UCSD-AML1 (cell line): ENCODE data around the gene INPP5A.
"Not testable (repeated sequence)": the region's sequence is repeated elsewhere in the genome, so short reads cannot be mapped to it uniquely, and the experiment has no call there.

Source experiments
- DNase-seq: peaks from one replicate; lab custom pipeline; 2025; ENCODE audit not compliant: unreplicated experiment; lab: John Stamatoyannopoulos, UW

Gene INPP5A, protein sequence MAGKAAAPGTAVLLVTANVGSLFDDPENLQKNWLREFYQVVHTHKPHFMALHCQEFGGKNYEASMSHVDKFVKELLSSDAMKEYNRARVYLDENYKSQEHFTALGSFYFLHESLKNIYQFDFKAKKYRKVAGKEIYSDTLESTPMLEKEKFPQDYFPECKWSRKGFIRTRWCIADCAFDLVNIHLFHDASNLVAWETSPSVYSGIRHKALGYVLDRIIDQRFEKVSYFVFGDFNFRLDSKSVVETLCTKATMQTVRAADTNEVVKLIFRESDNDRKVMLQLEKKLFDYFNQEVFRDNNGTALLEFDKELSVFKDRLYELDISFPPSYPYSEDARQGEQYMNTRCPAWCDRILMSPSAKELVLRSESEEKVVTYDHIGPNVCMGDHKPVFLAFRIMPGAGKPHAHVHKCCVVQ

GRCh38 chr10:132537684-132538001 lies at the start of gene INPP5A:
INPP5A (plus strand) TSS chr10:132537787; CDS start chr10:132538097, 310 bp downstream.
- no peak for DNase-seq

DNA sequence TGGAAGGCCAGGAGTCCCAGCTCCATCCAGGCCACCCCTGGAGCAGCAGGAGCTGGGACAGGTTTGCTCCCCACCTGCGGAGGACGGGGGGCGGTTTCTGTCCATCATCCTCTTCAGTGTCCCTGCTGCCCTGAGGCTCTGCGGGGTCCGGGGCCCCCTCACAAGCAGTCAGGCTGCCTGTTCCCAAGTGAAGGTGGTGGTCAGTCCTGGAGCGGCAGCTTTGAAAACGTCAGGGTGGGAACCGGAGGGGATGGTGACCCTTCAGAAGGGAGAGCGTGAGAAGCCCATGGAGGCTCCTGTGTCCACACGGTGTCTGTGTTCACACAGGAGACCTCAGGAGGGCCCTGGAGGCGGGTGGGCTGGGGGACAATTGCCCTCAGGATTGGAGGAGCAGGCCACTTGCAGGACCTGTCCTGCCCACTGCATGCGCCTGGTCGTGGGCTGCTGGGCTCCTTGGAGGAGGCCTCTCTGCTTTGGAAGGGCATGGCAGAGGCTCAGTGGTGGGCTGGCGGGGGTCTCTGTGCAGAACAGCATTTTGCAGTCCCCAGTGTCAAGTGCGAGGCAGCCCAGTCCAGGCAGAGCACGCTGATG lies 49.3 kb upstream of the INPP5A start:
- DNase-seq, result no peak

GRCh38 chr10:132489053-132489703 lies 48.4 kb upstream of the INPP5A start:
- no peak for DNase-seq

GRCh38 chr10:132489704-132490534 lies 47.7 kb upstream of the INPP5A start:
- DNase-seq, result no peak

DNA sequence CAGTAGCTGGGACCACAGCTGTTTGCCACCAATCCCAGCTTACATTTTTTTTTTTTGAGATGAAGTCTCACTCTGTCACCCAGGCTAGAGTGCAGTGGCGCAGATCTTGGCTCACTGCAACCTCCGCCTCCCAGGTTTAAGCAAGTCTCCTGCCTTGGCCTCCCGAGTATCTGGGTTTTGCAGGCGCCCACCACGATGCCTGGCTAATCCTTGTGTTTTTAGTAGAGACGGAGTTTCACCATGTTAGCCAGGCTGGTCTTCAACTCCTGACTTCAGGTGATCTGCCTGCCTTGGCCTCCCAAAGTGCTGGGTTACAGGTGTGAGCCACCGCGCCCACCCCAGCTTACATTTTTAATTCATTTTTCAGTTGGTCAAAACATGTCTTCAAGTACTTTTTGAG lies 46.1 kb upstream of the INPP5A start:
- DNase-seq, result not testable (repeated sequence)

- DNase-seq, result no peak
These were observed 45.1 kb upstream of the INPP5A start for GRCh38 chr10:132492323-132493025.

GRCh38 chr10:132493246-132493755 lies 44.3 kb upstream of the INPP5A start:
- no peak for DNase-seq

- DNase-seq, result no peak
These were observed 43.8 kb upstream of the INPP5A start for GRCh38 chr10:132493756-132494290.

- DNase-seq, result no peak
These were observed 42.5 kb upstream of the INPP5A start for GRCh38 chr10:132494866-132495630.

- DNase-seq, result no peak
These were observed 41.1 kb upstream of the INPP5A start for GRCh38 chr10:132496360-132497062.

- no peak for DNase-seq
These were observed 40.4 kb upstream of the INPP5A start for GRCh38 chr10:132497063-132497680.

DNA sequence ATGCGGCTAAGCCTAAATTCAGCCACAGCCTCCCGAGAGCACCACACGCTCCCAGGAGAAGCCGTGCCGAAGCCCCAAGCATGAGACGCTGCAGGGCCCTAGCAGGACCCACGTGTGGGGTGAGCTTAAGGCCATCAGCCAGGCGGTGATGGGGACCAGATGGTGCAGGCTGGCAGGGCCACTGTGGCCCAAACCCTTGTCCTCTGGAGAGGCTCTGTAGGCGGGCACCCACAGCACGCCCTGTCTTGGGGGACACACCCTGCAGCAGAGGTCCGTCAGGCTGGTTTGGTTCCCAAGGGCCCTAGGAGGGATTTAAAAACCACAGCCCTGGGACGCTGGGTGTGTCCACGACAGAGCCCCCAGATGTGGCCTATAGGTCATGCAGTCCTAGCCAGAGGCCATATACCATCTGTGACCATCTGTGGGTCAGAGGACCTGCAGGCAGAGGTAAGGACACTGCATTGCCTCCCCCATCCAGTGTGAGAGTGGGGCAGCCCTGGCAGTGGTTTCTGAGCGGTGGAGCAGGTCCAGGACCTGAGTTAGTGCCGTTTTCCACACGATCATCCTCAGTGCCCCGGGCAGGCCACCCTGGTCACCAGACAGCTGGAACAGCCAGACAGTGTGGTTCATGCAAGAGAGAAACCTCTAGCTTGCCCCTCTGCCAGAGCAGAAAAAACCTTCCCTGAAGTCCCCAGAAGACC lies 39.6 kb upstream of the INPP5A start:
- no peak for DNase-seq

DNA sequence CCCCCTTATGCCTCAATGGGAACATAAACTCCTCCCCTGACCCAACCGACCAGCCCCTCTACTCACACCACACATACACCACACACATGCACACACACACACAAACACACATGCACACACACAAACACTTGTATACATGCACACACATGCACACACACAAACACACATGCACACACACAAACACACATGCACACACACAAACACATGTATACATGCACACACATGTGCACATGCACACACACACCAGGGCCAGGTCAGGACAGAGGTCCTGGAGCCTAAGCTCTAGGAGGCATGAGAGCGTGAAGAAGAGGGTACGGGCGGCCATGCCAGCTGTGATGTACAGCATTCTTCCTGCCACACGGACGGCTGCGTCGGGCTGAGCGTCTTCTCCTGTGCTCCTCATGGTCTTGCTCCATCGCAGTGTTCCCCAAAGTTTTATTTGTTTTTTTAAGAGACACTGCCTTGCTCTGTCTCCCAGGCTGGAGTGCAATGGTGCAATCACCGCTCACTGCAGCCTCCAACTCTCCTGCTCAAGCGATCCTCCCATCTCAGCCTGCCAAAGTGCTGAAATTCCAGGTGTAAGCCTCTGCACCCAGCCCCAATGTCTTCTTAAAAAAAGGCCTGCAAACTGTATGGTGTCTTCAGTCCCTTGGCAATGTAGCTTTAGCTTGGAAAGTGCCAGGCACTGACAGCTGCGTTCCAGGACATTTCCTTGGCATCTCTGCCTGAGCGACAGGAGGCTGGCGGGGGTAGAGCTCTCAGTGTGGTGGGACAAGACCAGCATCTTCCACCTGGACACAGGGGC lies 38.8 kb upstream of the INPP5A start:
- DNase-seq, result no peak

DNA sequence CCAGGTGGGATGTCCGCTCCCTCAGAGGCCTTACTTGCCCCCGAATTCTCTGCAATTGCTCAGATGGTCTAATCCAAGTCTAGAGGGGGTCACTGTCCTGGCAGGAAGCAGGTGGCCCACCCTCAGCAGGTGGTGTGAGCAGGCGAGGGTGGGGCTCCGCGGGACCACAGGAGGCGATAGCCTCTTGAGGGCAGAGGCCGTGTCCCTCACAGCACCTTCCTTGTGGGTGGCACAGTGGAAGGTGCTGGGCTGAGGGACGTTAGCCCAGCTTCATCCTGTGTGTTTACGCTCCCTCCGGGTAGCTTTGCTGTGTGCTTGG lies 38.3 kb upstream of the INPP5A start:
- no peak for DNase-seq

- DNase-seq, result no peak
These were observed 36.7 kb upstream of the INPP5A start for GRCh38 chr10:132500781-132501415.

GRCh38 chr10:132502544-132503300 lies 34.9 kb upstream of the INPP5A start:
- no peak for DNase-seq
